NCI-H2196 (cell line): ENCODE measurements around the gene SEMA3B.

Source experiments
- DNase-seq: peaks from one replicate; lab custom pipeline; 2025; ENCODE audit not compliant: unreplicated experiment; lab: John Stamatoyannopoulos, UW

Gene SEMA3B

DNA sequence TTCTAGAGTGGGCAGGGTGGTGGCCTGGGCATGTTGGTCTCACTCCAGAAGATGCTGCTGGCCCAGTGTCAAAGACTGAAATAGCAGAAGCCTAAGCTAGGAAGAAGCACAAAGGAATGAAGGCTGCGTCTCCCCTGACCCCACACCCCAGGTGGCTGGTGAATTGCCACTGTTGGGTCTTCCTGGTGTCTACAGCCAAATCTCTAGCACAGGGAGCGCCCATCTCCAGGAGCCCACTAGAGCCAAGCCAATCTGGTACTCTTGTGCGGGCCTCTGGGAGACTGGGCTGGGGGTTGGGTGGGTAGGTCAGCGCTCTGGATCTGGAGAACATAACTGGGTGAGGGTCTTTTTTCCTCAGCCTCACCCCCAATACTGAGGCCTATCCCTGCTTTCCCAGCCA is 58.2 kb downstream of the SEMA3B start:
- DNase-seq, result no peak
